RCC 7860 (cell line): ENCODE measurements around the gene USP6NL.
A peak's percentile ranks its signal among the peaks of the same experiment; 100 is the strongest.
"Not testable (repeated sequence)": the region's sequence is repeated elsewhere in the genome, so short reads cannot be mapped to it uniquely, and the experiment has no call there.

ENCODE experiments used
- DNase-seq: peaks from one replicate; pipeline ENCODE4 v3.0.0-alpha.2; 2015; ENCODE audit warnings: low spot score
- FAIRE-seq: peaks from 2 replicates; lab custom pipeline; 2012; peaks lifted over from hg19 to GRCh38; lab: Jason Lieb, UNC

Gene USP6NL

GRCh38 chr10:11521860-11522259 lies 89.6 kb downstream of the USP6NL start:
- no peak for DNase-seq
- FAIRE-seq, result no peak

GRCh38 chr10:11520892-11521291 lies 90.6 kb downstream of the USP6NL start:
- peak; percentile 77 for FAIRE-seq
- DNase-seq, result no peak

GRCh38 chr10:11517150-11517549 lies 94.3 kb downstream of the USP6NL start:
- DNase-seq (no peak), FAIRE-seq (no peak)

- DNase-seq (no peak), FAIRE-seq (no peak)
These were observed 95.1 kb downstream of the USP6NL start for GRCh38 chr10:11516431-11516746.

- FAIRE-seq (peak; percentile 85), DNase-seq (peak; percentile 60)
These were observed 95.6 kb downstream of the USP6NL start for GRCh38 chr10:11515596-11516430.

GRCh38 chr10:11513727-11514126 lies 97.7 kb downstream of the USP6NL start:
- DNase-seq (no peak), FAIRE-seq (no peak)

GRCh38 chr10:11512596-11512995 lies 98.9 kb downstream of the USP6NL start:
- DNase-seq (no peak), FAIRE-seq (no peak)

GRCh38 chr10:11511321-11511720 lies 100.1 kb downstream of the USP6NL start:
- DNase-seq, result no peak
- no peak for FAIRE-seq

GRCh38 chr10:11510736-11511135 lies 100.7 kb downstream of the USP6NL start:
- FAIRE-seq (no peak), DNase-seq (no peak)

- FAIRE-seq, result no peak
- no peak for DNase-seq
These were observed 101.2 kb downstream of the USP6NL start for GRCh38 chr10:11510281-11510680.

GRCh38 chr10:11509036-11509435 lies 102.4 kb downstream of the USP6NL start:
- FAIRE-seq, result no peak
- DNase-seq, result no peak

GRCh38 chr10:11506247-11506789 lies 105.1 kb downstream of the USP6NL start:
- DNase-seq, result no peak
- FAIRE-seq, result no peak

GRCh38 chr10:11505639-11506038 lies 105.8 kb downstream of the USP6NL start:
- DNase-seq (no peak), FAIRE-seq (no peak)

- FAIRE-seq (no peak), DNase-seq (no peak)
These were observed 106.7 kb downstream of the USP6NL start for GRCh38 chr10:11504566-11505285.

GRCh38 chr10:11501600-11501999 lies 109.8 kb downstream of the USP6NL start:
- DNase-seq (no peak), FAIRE-seq (no peak)

- DNase-seq (no peak), FAIRE-seq (no peak)
These were observed 111.9 kb downstream of the USP6NL start for GRCh38 chr10:11499425-11500071.

- DNase-seq (no peak), FAIRE-seq (no peak)
These were observed 113.1 kb downstream of the USP6NL start for GRCh38 chr10:11498399-11498798.

GRCh38 chr10:11494923-11495322 lies 116.5 kb downstream of the USP6NL start:
- FAIRE-seq, DNase-seq: not testable (repeated sequence)

GRCh38 chr10:11493646-11494045 lies 117.8 kb downstream of the USP6NL start:
- no peak for FAIRE-seq
- no peak for DNase-seq

- FAIRE-seq, result no peak
- DNase-seq, result no peak
These were observed 120.4 kb downstream of the USP6NL start for GRCh38 chr10:11491087-11491486.

- FAIRE-seq (peak; percentile 65), DNase-seq (no peak)
These were observed 121.9 kb downstream of the USP6NL start for GRCh38 chr10:11489591-11489990.
